GM18909 (cell line): Measurements from ENCODE around the gene KRTAP20-2.

Experiments used
- ATAC-seq: cut with Tn5 transposase; IDR thresholded peaks from one replicate; pipeline ENCODE4 v1.9.1; 2021; ENCODE audit warnings: mild to moderate bottlenecking; ENCODE audit not compliant: unreplicated experiment, poor library complexity

KRTAP20-2 gene

GRCh38 chr21:30672985-30673650 is 38.1 kb downstream of the KRTAP20-2 start:
- no peak for ATAC-seq

- ATAC-seq, result no peak
Measured at GRCh38 chr21:30674312-30674711, 39.3 kb downstream of the KRTAP20-2 start.

GRCh38 chr21:30676737-30677136 is 41.7 kb downstream of the KRTAP20-2 start:
- no peak for ATAC-seq

GRCh38 chr21:30680586-30680985 is 45.6 kb downstream of the KRTAP20-2 start:
- no peak for ATAC-seq

- no peak for ATAC-seq
Measured at GRCh38 chr21:30684506-30684905, 49.5 kb downstream of the KRTAP20-2 start.
